GM12801 (cell line): ENCODE data around the gene BABAM2.

Experiments
- CTCF ChIP-seq: IDR thresholded peaks from one replicate; pipeline ENCODE4 v1.5.1; 2011; ENCODE audit warnings: control low read depth; ENCODE audit not compliant: insufficient read length; ENCODE audit errors: extremely low read depth

The BABAM2 gene

DNA sequence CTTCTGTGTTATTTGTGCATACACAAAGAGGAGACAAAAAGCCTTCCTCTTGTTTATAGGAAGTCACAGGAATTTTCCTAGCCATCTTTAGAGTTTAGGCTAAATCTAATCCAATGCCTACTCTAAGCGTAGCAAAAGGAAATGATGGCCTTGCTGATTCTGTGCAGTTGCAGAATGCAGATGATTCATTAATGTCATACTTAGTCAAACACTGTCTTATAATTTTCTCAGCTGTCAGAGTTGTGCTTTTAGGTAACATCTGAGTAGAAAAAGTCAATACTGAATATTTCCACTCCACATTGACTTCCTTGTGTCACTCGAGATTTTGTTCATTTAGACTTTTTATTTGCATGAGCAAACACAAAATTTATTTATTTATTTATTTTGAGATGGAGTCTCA, 344.3 kb downstream of the BABAM2 start:
- no peak for TF ChIP-seq CTCF

- no peak for TF ChIP-seq CTCF
Measured at GRCh38 chr2:28239207-28239606, 348.7 kb downstream of the BABAM2 start.

- no peak for TF ChIP-seq CTCF
Measured at GRCh38 chr2:28240937-28241336, 350.4 kb downstream of the BABAM2 start.

GRCh38 chr2:28247290-28247689, 356.8 kb downstream of the BABAM2 start:
- no peak for TF ChIP-seq CTCF

GRCh38 chr2:28247734-28248133, 357.2 kb downstream of the BABAM2 start:
- no peak for TF ChIP-seq CTCF

DNA sequence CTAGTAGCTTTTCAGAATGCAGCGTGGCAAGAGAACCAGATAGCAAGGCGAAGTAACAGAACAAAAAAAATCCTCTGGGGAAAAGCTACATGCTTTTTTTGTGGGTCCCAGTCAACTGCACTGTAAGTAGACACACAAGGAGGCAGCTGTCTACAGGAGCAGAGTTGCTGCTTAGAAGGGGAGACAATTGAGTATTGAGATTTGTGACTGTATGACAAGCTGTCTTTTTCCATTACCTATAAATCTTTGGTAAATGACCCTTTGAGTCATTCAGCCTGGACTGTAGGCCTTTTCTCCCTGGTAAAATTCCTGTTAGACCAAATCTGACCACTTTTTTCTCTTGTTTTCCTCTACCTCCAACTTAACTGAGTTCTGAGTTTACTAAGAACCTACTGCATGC, 358.0 kb downstream of the BABAM2 start:
- TF ChIP-seq CTCF: no peak

DNA sequence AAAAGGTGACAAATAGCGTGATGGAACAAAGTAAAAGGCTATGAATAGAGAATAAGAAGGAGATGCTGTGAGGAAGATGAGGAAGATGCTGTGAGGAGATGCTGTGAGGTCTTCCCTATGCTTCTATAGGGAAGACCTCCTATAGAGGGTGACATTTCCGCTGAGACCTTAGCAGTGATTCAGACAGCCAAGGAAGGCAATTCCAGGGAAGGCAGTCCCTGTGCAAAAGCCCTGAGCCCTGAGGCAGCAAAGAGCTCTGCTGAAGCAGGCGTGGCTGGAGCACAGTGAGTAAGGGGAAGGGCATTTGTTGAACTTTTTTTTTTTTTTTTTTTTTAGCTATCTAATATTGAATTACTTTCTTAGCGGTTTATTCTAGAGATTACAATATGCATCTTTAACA, 359.5 kb downstream of the BABAM2 start:
- no peak for TF ChIP-seq CTCF

DNA sequence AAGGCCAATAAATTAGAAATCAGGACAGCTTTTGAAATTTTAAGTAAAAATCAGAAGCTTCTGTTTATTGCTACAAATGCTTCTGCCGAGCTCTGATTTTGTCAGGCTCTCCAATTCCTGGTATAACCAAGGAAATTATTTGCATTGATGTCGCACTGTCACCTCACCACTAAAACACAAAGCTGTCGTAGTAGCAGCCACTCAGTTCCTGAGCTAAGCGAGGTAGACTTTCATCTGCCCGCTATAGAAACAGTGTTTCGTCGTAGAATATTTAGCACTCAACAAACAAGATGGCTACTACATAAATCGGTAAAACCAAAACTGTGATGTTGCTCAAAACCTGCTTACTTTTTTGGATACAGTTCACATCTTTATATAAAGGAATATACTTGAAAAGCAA, 360.8 kb downstream of the BABAM2 start:
- no peak for TF ChIP-seq CTCF
